Measurements from ENCODE around the gene ABCC1. TPM values are rescaled to one million over a fixed set of nuclear protein-coding genes. Genes with fewer than 3 reads are reported as not detected.
"Not testable (repeated sequence)": the region's sequence is repeated elsewhere in the genome, so short reads cannot be mapped to it uniquely, and the experiment has no call there.

The ABCC1 gene
- polyA plus RNA-seq, 1 of the 3 experiments (the other 2 are of a cell fraction): 23.7 TPM

GRCh38 chr16:16147316-16147999 lies 198.0 kb downstream of the ABCC1 start:
- H3K9me3 ChIP-seq: no peaks in the 10 kb centered on the region
- H3K79me2 ChIP-seq (ENCODE audit: insufficient read depth): no peaks in the 10 kb centered on the region
- no peak overlapping the region for H3K9ac ChIP-seq
- H3K27ac ChIP-seq (ENCODE audit: low read depth in 2 of 2, low read length in 1 of 2): no peak overlapping the region
- peaks cover under 1% of the 10 kb centered on the region for H3F3A ChIP-seq (replicated peaks; ENCODE audit: insufficient read depth)
- H2AFZ ChIP-seq (ENCODE audit: low read depth): no peak overlapping the region
- peaks cover 0 to 40% of the 10 kb centered on the region in 2 experiments; a peak in 1 of 4 replicates for H3K4me1 ChIP-seq (ENCODE audit: control insufficient read depth in 1 of 2, insufficient read depth in 2 of 2, low read depth in 1 of 2, low read length in 1 of 2)
- TF ChIP-seq MXI1 (IDR thresholded peaks at IDR 0.05; ENCODE audit: low read depth, low read length) (no peak), RFX5 (IDR thresholded peaks at IDR 0.05; ENCODE audit: low read length) (no peak), JUND (IDR thresholded peaks at IDR 0.05) (no peak), MAX (IDR thresholded peaks at IDR 0.05; ENCODE audit: low read depth) (no peak), FOXM1 (IDR thresholded peaks at IDR 0.05; ENCODE audit: low read depth) (no peak), PBX3 (IDR thresholded peaks at IDR 0.05) (no peak), TCF12 (IDR thresholded peaks at IDR 0.05) (no peak), NFIC (IDR thresholded peaks at IDR 0.05; ENCODE audit: borderline replicate concordance) (no peak), REST (IDR thresholded peaks at IDR 0.05; ENCODE audit: low read depth, low read length) (no peak), MEF2A (IDR thresholded peaks at IDR 0.05; ENCODE audit: borderline replicate concordance, low read depth) (no peak), USF1 (IDR thresholded peaks at IDR 0.05; ENCODE audit: borderline replicate concordance, low read depth) (no peak)
- H3K4me2 ChIP-seq: no peak overlapping the region
- no peaks in the 10 kb centered on the region for H3K9me2 ChIP-seq
- ChIA-PET CTCF (interaction anchor here (1.3 to 1.6 kb wide), 2 partner anchors 20 to 326 kb away, joined by 3 read pairs; no protein-coding TSS in a partner anchor), POLR2A (no interaction called here)
- H4K20me1 ChIP-seq (ENCODE audit: insufficient read depth): no peaks in the 10 kb centered on the region
- no peak overlapping the region for H3K4me3 ChIP-seq (ENCODE audit: low read depth in 2 of 2, low read length in 1 of 2)
- WGBS (ENCODE audit: low lambda C conversion rate): 93% methylated on average over 16 of the region's 17 CpGs
- H3K36me3 ChIP-seq (replicated peaks in 1 of 2; ENCODE audit: control insufficient read depth in 1 of 2, insufficient read depth in 2 of 2, low read length in 1 of 2): peaks cover 0 to 8% of the 10 kb centered on the region in 2 experiments
- no peak for DNase-seq
- H3K27me3 ChIP-seq (ENCODE audit: insufficient read depth): no peaks in the 10 kb centered on the region

- H3K36me3 ChIP-seq (replicated peaks in 1 of 2; ENCODE audit: control insufficient read depth in 1 of 2, insufficient read depth in 2 of 2, low read length in 1 of 2); H3K27me3 ChIP-seq (ENCODE audit: insufficient read depth); H3K9ac ChIP-seq; H3K9me3 ChIP-seq; H3K4me3 ChIP-seq (ENCODE audit: low read depth in 2 of 2, low read length in 1 of 2); H3K27ac ChIP-seq (ENCODE audit: low read depth in 2 of 2, low read length in 1 of 2); H3K79me2 ChIP-seq (ENCODE audit: insufficient read depth); DNase-seq; H3K4me2 ChIP-seq; H2AFZ ChIP-seq (ENCODE audit: low read depth); POLR2A ChIA-PET; H3F3A ChIP-seq (replicated peaks; ENCODE audit: insufficient read depth); H4K20me1 ChIP-seq (ENCODE audit: insufficient read depth); H3K9me2 ChIP-seq: not testable (repeated sequence)
- peaks cover 0 to 40% of the 10 kb centered on the region in 2 experiments; a peak in 1 of 4 replicates for H3K4me1 ChIP-seq (ENCODE audit: control insufficient read depth in 1 of 2, insufficient read depth in 2 of 2, low read depth in 1 of 2, low read length in 1 of 2)
- CTCF ChIA-PET: interaction anchor here (0.8 to 1.6 kb wide), 2 partner anchors 21 to 326 kb away, joined by 3 read pairs; no protein-coding TSS in a partner anchor
- WGBS (ENCODE audit: low lambda C conversion rate): 96% methylated on average over 12 of the region's 15 CpGs
Measured at GRCh38 chr16:16148000-16148599, 198.7 kb downstream of the ABCC1 start.

All from SK-N-SH (cell line).